Kidney (tissue), 14 donors: ENCODE results near the gene SCP2. TPM values are rescaled to one million over a fixed set of nuclear protein-coding genes. Genes with fewer than 3 reads are reported as not detected.

Source experiments
- DNase-seq, 5 donors: peaks; one replicate each; pipeline ENCODE4 v3.0.0-alpha.2; 2013 to 2020
- FAIRE-seq: peaks from 2 replicates; lab custom pipeline; 2012; peaks lifted over from hg19 to GRCh38; lab: Jason Lieb, UNC
- H3K27ac ChIP-seq, 2 donors: one replicate each; pipeline ENCODE4 v1.7.0; 2013; ENCODE audit warnings: low read depth in 2 of 2, low read length in 2 of 2, inconsistent platforms in 1 of 2
- H3K27me3 ChIP-seq: one replicate; pipeline ENCODE4 v1.7.1; 2013; ENCODE audit warnings: low read length, inconsistent platforms; ENCODE audit not compliant: control insufficient read depth, insufficient read depth
- H3K36me3 ChIP-seq, 3 donors: one replicate each; pipeline versions ENCODE4 v1.7.0 to v1.7.1; 2013; ENCODE audit warnings: low read length in 3 of 3, control low read depth in 1 of 3, inconsistent platforms in 1 of 3; ENCODE audit not compliant: insufficient read depth in 3 of 3, control insufficient read depth in 2 of 3
- H3K4me1 ChIP-seq, 3 donors: one replicate each; pipeline versions ENCODE4 v1.7.0 to v1.7.1; 2013; ENCODE audit warnings: low read length in 3 of 3, inconsistent platforms in 1 of 3, low read depth in 1 of 3; ENCODE audit not compliant: control insufficient read depth in 2 of 3, insufficient read depth in 2 of 3
- H3K4me3 ChIP-seq, 3 donors: one replicate each; pipeline versions ENCODE4 v1.7.0 to v1.8.1; 2013; ENCODE audit warnings: low read length in 3 of 3, control low read depth in 1 of 3, inconsistent platforms in 1 of 3
- H3K9ac ChIP-seq, 3 donors: one replicate each; pipeline versions ENCODE4 v1.7.0 to v1.7.1; 2013; ENCODE audit warnings: low read length in 3 of 3, control low read depth in 1 of 3, inconsistent platforms in 1 of 3
- H3K9me3 ChIP-seq, 3 donors: one replicate each; pipeline versions ENCODE4 v1.7.0 to v1.7.1; 2013; ENCODE audit warnings: low read length in 3 of 3, control low read depth in 1 of 3, inconsistent platforms in 1 of 3; ENCODE audit not compliant: control insufficient read depth in 2 of 3, insufficient read depth in 1 of 3
- intact Hi-C: fragments of 100-400 bp; cut with DNase I; formaldehyde crosslinking; loops from one replicate; pipeline ENCODE4 v1.11.1; 2022
- polyA plus RNA-seq: library from polyadenylated mRNA; stranded (reverse); fragments of 350-450 nt; fragmentation: Illumina TruSeq; extraction: RNeasy Lipid Tissue Mini Kit (QIAGEN cat#74804); gene quantifications from one replicate; pipeline ENCODE4 v1.2.3, GENCODE V29; 2014; ENCODE audit warnings: low read depth, low replicate concordance; ENCODE audit not compliant: insufficient read depth
- total RNA-seq: library from RNA; stranded (reverse); fragmentation: NEBNext Ultra II Directional; extraction: Animal tissue kit (Norgen Biotek cat#: 25700); gene quantifications from one replicate; pipeline ENCODE4 v1.2.1, GENCODE V29; 2021
- TF ChIP-seq, protein P1 (sequence below): IDR thresholded peaks from 3 replicates; pipeline ENCODE4 v1.5.1; 2012; ENCODE audit warnings: mild to moderate bottlenecking, moderate library complexity, borderline replicate concordance; ENCODE audit not compliant: insufficient read depth; ENCODE audit errors: extremely low read depth
- donor health status: control.
- donor health status: control.
- donor health status: control.
- donor health status: control.
- donor health status: control.
- donor health status: DM: yes; HTN: yes; CAD: no.
- donor health status: Normal renal cell carcinoma (clear cell type).

SCP2 gene
- total and polyA plus RNA-seq, 2 donors from 2014 or later, result 168 to 226 TPM

DNA sequence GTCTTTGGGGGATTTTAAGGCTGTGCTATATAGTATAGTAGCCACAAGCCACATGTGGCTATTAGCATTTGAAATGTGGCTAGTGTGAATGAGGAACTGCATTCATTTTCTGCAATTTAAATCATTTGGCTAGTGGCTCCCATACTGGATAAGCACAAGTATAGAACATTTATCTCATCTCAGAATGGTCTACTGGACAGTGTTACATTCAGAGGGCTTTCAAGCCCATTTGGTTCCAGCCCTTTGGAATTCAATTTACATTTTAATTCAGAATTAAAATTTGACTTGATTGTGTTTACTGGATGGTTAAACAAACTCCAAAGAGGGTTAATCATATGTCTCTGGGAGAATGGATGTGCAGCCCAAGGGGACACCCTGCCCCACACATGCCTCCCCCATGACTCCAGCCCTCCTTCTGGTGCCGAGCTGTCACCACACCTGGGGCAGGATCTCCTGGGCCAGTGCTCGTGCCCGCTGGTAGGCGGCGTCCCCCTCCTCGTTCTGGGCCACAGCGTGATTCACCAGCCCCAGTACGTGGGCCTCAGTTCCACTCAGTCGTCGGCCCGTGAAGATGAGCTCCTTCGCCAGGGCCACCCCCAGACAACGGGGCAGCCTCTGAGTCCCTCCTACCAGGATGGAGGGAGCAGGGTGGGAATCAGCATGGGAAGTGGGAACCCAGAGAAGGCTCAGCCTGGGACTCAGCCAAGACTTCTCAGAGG lies 22.7 kb upstream of the SCP2 start:
- TF ChIP-seq, protein P1, sequence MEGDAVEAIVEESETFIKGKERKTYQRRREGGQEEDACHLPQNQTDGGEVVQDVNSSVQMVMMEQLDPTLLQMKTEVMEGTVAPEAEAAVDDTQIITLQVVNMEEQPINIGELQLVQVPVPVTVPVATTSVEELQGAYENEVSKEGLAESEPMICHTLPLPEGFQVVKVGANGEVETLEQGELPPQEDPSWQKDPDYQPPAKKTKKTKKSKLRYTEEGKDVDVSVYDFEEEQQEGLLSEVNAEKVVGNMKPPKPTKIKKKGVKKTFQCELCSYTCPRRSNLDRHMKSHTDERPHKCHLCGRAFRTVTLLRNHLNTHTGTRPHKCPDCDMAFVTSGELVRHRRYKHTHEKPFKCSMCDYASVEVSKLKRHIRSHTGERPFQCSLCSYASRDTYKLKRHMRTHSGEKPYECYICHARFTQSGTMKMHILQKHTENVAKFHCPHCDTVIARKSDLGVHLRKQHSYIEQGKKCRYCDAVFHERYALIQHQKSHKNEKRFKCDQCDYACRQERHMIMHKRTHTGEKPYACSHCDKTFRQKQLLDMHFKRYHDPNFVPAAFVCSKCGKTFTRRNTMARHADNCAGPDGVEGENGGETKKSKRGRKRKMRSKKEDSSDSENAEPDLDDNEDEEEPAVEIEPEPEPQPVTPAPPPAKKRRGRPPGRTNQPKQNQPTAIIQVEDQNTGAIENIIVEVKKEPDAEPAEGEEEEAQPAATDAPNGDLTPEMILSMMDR, result no peak
- no peaks in the 10 kb centered on the region for H3K9me3 ChIP-seq
- DNase-seq (no peak), FAIRE-seq (no peak)
- no peak overlapping the region for H3K9ac ChIP-seq
- H3K4me3 ChIP-seq, result no peak overlapping the region
- peaks cover 0 to 11% (median 10%) of the 10 kb centered on the region in 3 donors for H3K4me1 ChIP-seq
- intact Hi-C loops, result no loop called here
- H3K27me3 ChIP-seq, result no peaks in the 10 kb centered on the region
- H3K36me3 ChIP-seq, result peaks cover 0 to 5% (median 0%) of the 10 kb centered on the region in 3 donors
- H3K27ac ChIP-seq, result no peak overlapping the region

- intact Hi-C loops, result no loop called here
- H3K4me3 ChIP-seq, result no peak overlapping the region
- peaks cover 0 to 11% (median 10%) of the 10 kb centered on the region in 3 donors for H3K4me1 ChIP-seq
- H3K36me3 ChIP-seq, result peaks cover 0 to 5% (median 4%) of the 10 kb centered on the region in 3 donors
- no peaks in the 10 kb centered on the region for H3K27me3 ChIP-seq
- TF ChIP-seq, protein P1, result peak; percentile 18
- no peak overlapping the region for H3K27ac ChIP-seq
- DNase-seq (peak in 1 of 5 donors; percentile 31), FAIRE-seq (no peak)
- H3K9me3 ChIP-seq, result no peaks in the 10 kb centered on the region
- no peak overlapping the region for H3K9ac ChIP-seq
These were observed 22.0 kb upstream of the SCP2 start for GRCh38 chr1:52904927-52905698.

DNA sequence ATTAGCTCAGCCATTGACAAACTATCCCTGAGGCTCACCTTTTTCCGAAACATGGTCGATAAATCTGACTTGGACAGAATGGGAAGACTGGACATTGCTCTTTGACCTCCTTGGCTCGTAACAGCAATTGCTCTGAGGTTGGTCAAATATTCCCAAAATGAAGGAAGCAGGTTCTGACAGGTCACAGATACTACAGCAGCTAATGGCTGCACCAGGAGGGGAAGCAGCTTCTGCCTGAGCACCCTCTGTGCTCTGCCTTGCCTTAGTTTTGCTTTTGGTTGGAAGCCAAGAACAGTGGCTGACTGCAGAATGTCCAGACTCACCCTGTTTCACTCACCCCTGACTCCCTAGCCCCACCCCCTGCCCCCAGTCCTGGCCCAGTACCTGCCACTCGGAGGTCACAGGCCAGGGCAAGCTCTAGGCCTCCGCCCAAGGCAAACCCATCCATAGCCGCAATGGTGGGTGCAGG lies 20.9 kb upstream of the SCP2 start:
- peaks cover 0 to 6% (median 4%) of the 10 kb centered on the region in 3 donors for H3K36me3 ChIP-seq
- intact Hi-C loops, result no loop called here
- no peaks in the 10 kb centered on the region for H3K27me3 ChIP-seq
- no peak overlapping the region for H3K4me3 ChIP-seq
- TF ChIP-seq, protein P1, result no peak
- no peak overlapping the region for H3K9ac ChIP-seq
- H3K4me1 ChIP-seq, result peaks cover 0 to 11% (median 10%) of the 10 kb centered on the region in 3 donors
- FAIRE-seq, result no peak
- H3K9me3 ChIP-seq, result no peaks in the 10 kb centered on the region
- H3K27ac ChIP-seq, result no peak overlapping the region
- no peak for DNase-seq
